A549 (cell line): ENCODE measurements around the gene NHEJ1. TPM values are rescaled to one million over a fixed set of nuclear protein-coding genes. Genes with fewer than 3 reads are reported as not detected.
A peak's percentile ranks its signal among the peaks of the same experiment; 100 is the strongest.

Source experiments
- ATAC-seq, 2 experiments: fragments of 200-7000 bp in 1 of 2; fragments of >200 bp in 1 of 2; cut with Nextera tagmentation in 1 of 2; cut with Tn5 transposase in 1 of 2; 3 replicates each; pipeline versions ENCODE4 v1.8.0 to v1.9.1; 2018 to 2020; ENCODE audit warnings: mild to moderate bottlenecking in 1 of 2, moderate library complexity in 1 of 2
- CTCF ChIA-PET: fragments of 300-600 bp; sonication (Branson Sonifier 250); formaldehyde crosslinking; extraction: SDS; loops from one replicate; lab custom pipeline; 2021; ENCODE audit warnings: antibody characterized with exemption, inconsistent platforms; lab: Yijun Ruan, JAX
- POLR2A ChIA-PET: fragments of 350-600 bp; formaldehyde crosslinking; extraction: SDS; loops from one replicate; lab custom pipeline; 2021; ENCODE audit warnings: antibody characterized with exemption, inconsistent platforms; lab: Yijun Ruan, JAX
- DNase-seq, 2 experiments: peaks; one replicate each; pipeline versions ENCODE4 v3.0.0 to v3.0.0-alpha.2; 2011 to 2016; ENCODE audit warnings: low read depth in 1 of 2, low spot score in 1 of 2
- FAIRE-seq: peaks from 2 replicates; lab custom pipeline; 2011; peaks lifted over from hg19 to GRCh38; lab: Jason Lieb, UNC
- H3K27ac ChIP-seq, 2 experiments: fragments of >200 bp; sonication (Bioruptor Twin); formaldehyde crosslinking; 3 replicates each; pipeline ENCODE4 v1.5.1; 2016 to 2017
- H3K4me1 ChIP-seq: fragments of >200 bp; sonication (Bioruptor Twin); formaldehyde crosslinking; 3 replicates; pipeline ENCODE4 v1.6.1; 2016
- H3K4me2 ChIP-seq: fragments of >200 bp; sonication (Bioruptor Twin); formaldehyde crosslinking; 3 replicates; pipeline ENCODE4 v1.6.1; 2016
- H3K4me3 ChIP-seq: fragments of >200 bp; sonication (Bioruptor Twin); formaldehyde crosslinking; 3 replicates; pipeline ENCODE4 v1.5.1; 2016
- H3K9me3 ChIP-seq: fragments of >200 bp; sonication (Bioruptor Twin); formaldehyde crosslinking; 3 replicates; pipeline ENCODE4 v1.6.1; 2016
- CBX8 ChIP-seq: fragments of 200-600 bp; sonication (generic); IDR thresholded peaks from 2 replicates; pipeline ENCODE4 v1.6.1; 2016
- CHD4 ChIP-seq: fragments of 200-600 bp; sonication (generic); IDR thresholded peaks from 2 replicates; pipeline ENCODE4 v1.6.1; 2016; ENCODE audit warnings: antibody characterized with exemption, mild to moderate bottlenecking, borderline replicate concordance
- EHF ChIP-seq: fragments of 250-450 bp; sonication (Bioruptor Pico); IDR thresholded peaks from 2 replicates; pipeline ENCODE4 v1.5.0; 2020; ENCODE audit warnings: mild to moderate bottlenecking
- EHMT2 ChIP-seq: fragments of 200-600 bp; sonication (generic); IDR thresholded peaks from 2 replicates; pipeline ENCODE4 v1.6.1; 2016; ENCODE audit warnings: antibody characterized with exemption, low read depth, mild to moderate bottlenecking, moderate library complexity
- EP300 ChIP-seq, 2 experiments: fragments of >200 bp; sonication (Bioruptor Twin); formaldehyde crosslinking; IDR thresholded peaks; 2 replicates in 1 of 2; 3 replicates in 1 of 2; pipeline ENCODE4 v1.6.1; 2016 to 2017
- ESRRA ChIP-seq: fragments of 150-350 bp; IDR thresholded peaks from 2 replicates; pipeline ENCODE4 v1.6.1; 2014; ENCODE audit warnings: mild to moderate bottlenecking, low read length, borderline replicate concordance
- FOSB ChIP-seq: fragments of 250-450 bp; sonication (Bioruptor Pico); IDR thresholded peaks from 2 replicates; pipeline ENCODE4 v1.5.0; 2020; ENCODE audit warnings: mild to moderate bottlenecking, moderate library complexity
- FOXS1 ChIP-seq: fragments of 250-450 bp; sonication (Bioruptor Pico); IDR thresholded peaks from 2 replicates; pipeline ENCODE4 v1.5.0; 2020; ENCODE audit warnings: mild to moderate bottlenecking, moderate library complexity
- GATA3 ChIP-seq: IDR thresholded peaks from 2 replicates; pipeline ENCODE4 v1.6.1; 2012; ENCODE audit warnings: borderline replicate concordance
- HOXA7 ChIP-seq: fragments of 250-450 bp; sonication (Bioruptor Pico); IDR thresholded peaks from 2 replicates; pipeline ENCODE4 v1.5.0; 2020; ENCODE audit warnings: mild to moderate bottlenecking, moderate library complexity
- HOXB13 ChIP-seq: fragments of 250-450 bp; sonication (Bioruptor Pico); IDR thresholded peaks from 2 replicates; pipeline ENCODE4 v1.5.0; 2020; ENCODE audit warnings: low read depth, mild to moderate bottlenecking, moderate library complexity
- KDM1A ChIP-seq: fragments of 200-600 bp; sonication (generic); IDR thresholded peaks from 2 replicates; pipeline ENCODE4 v1.6.1; 2016; ENCODE audit warnings: low read depth, mild to moderate bottlenecking
- MAZ ChIP-seq: fragments of 150-350 bp; IDR thresholded peaks from 2 replicates; pipeline ENCODE4 v1.6.1; 2014; ENCODE audit warnings: antibody characterized with exemption, low read depth, low read length, borderline replicate concordance
- MYC ChIP-seq: IDR thresholded peaks from 2 replicates; pipeline ENCODE4 v1.6.1; 2012; ENCODE audit warnings: mild to moderate bottlenecking, inconsistent platforms, low read length, improper control_type of control experiment, borderline replicate concordance
- NFE2L2 ChIP-seq: fragments of 150-350 bp; conservative IDR thresholded peaks from 2 replicates; pipeline ENCODE4 v1.6.1; 2014; ENCODE audit warnings: low read length
- PHF8 ChIP-seq: fragments of 200-600 bp; sonication (generic); IDR thresholded peaks from 2 replicates; pipeline ENCODE4 v1.6.1; 2016; ENCODE audit warnings: low read depth, mild to moderate bottlenecking, antibody characterized with exemption, moderate library complexity, borderline replicate concordance
- POLR2A ChIP-seq: IDR thresholded peaks from 2 replicates; pipeline ENCODE4 v1.6.1; 2012; ENCODE audit warnings: mild to moderate bottlenecking, low read length
- RARB ChIP-seq: fragments of 250-450 bp; sonication (Bioruptor Pico); IDR thresholded peaks from 2 replicates; pipeline ENCODE4 v1.8.0; 2021; ENCODE audit warnings: mild to moderate bottlenecking, moderate library complexity
- TP53 ChIP-seq: fragments of 250-450 bp; sonication (Bioruptor Pico); IDR thresholded peaks from 2 replicates; pipeline ENCODE4 v1.5.0; 2021; ENCODE audit warnings: mild to moderate bottlenecking, moderate library complexity
- ZFP36 ChIP-seq: fragments of 450-650 bp; IDR thresholded peaks from 2 replicates; pipeline ENCODE4 v1.6.1; 2014; ENCODE audit warnings: borderline replicate concordance; ENCODE audit not compliant: partially characterized antibody
- WGBS: methylation state at CpG from one replicate; pipeline ENCODE4 v1.1.6; 2017; ENCODE audit errors: missing lambda C conversion rate; 5-methylcytosine and 5-hydroxymethylcytosine counted together
- polyA plus RNA-seq, 4 experiments: library from polyadenylated mRNA; depleted of rRNA in 3 of 4; stranded (reverse); fragments of >200 nt; fragmentation: RNase III in 1 of 4; extraction: RNeasy Plus Mini Kit Qiagen cat#74134 plus additional on column Dnase treatment in 1 of 4; gene quantifications; 2 replicates in 3 of 4; 3 replicates in 1 of 4; pipeline ENCODE4 v1.2.3, GENCODE V29; 2011 to 2017
- TF ChIP-seq, protein P1 (sequence below): fragments of 450-650 bp; IDR thresholded peaks from 2 replicates; pipeline ENCODE4 v1.6.1; 2014; ENCODE audit warnings: antibody characterized with exemption
- TF ChIP-seq, protein P2 (sequence below): fragments of 250-450 bp; sonication (Bioruptor Pico); IDR thresholded peaks from 2 replicates; pipeline ENCODE4 v1.5.0; 2021; ENCODE audit warnings: mild to moderate bottlenecking, moderate library complexity, borderline replicate concordance
- TF ChIP-seq, protein P3 (sequence below): fragments of >200 bp; sonication (Bioruptor Twin); formaldehyde crosslinking; IDR thresholded peaks from 2 replicates; pipeline ENCODE4 v1.6.1; 2016
- TF ChIP-seq, protein P4 (sequence below): fragments of >200 bp; sonication (Bioruptor Twin); formaldehyde crosslinking; IDR thresholded peaks from 3 replicates; pipeline ENCODE4 v1.6.1; 2016
- TF ChIP-seq, protein P5 (sequence below): fragments of >200 bp; sonication (Bioruptor Twin); formaldehyde crosslinking; IDR thresholded peaks from 3 replicates; pipeline ENCODE4 v1.5.1; 2016

NHEJ1 gene
- polyA plus RNA-seq, 2 of the 4 experiments (the other 2 are of a cell fraction) = 18.5 to 31.8 TPM

DNA sequence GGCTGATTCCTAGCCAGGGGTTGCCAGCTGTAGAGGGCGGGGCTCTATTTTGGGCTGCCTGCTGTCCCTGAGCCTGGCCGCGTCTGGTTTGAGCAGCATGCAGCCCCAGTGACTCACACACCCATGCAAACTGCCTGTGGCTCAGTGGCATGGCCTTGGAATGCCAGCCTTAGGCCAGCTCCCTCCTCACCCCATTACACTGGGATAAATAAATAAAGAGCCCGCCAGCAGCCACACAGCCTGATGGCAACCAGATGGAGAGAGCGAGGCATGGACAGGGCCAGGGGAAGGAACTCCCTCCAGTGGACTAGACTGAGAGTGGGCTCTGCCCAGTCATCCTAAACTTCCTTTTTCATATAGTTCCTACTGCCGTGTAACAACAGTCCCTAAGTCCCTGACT, 18.3 kb downstream of the NHEJ1 start:
- no peaks in the 10 kb centered on the region for H3K9me3 ChIP-seq
- H3K27ac ChIP-seq = no peak overlapping the region
- FAIRE-seq = no peak
- no peak for TF ChIP-seq GATA3
- TF ChIP-seq RARB (CRISPR knock-in tag) = no peak
- no peak for TF ChIP-seq CHD4
- no peak for TF ChIP-seq EHMT2
- TF ChIP-seq EHF = no peak
- no peak for TF ChIP-seq HOXB13 (CRISPR knock-in tag)
- TF ChIP-seq, protein P1, sequence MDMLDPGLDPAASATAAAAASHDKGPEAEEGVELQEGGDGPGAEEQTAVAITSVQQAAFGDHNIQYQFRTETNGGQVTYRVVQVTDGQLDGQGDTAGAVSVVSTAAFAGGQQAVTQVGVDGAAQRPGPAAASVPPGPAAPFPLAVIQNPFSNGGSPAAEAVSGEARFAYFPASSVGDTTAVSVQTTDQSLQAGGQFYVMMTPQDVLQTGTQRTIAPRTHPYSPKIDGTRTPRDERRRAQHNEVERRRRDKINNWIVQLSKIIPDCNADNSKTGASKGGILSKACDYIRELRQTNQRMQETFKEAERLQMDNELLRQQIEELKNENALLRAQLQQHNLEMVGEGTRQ = no peak
- TF ChIP-seq KDM1A = no peak
- no peak for TF ChIP-seq ZFP36
- no peak for TF ChIP-seq MYC
- TF ChIP-seq, protein P2, sequence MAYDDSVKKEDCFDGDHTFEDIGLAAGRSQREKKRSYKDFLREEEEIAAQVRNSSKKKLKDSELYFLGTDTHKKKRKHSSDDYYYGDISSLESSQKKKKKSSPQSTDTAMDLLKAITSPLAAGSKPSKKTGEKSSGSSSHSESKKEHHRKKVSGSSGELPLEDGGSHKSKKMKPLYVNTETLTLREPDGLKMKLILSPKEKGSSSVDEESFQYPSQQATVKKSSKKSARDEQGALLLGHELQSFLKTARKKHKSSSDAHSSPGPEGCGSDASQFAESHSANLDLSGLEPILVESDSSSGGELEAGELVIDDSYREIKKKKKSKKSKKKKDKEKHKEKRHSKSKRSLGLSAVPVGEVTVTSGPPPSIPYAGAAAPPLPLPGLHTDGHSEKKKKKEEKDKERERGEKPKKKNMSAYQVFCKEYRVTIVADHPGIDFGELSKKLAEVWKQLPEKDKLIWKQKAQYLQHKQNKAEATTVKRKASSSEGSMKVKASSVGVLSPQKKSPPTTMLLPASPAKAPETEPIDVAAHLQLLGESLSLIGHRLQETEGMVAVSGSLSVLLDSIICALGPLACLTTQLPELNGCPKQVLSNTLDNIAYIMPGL = no peak
- no peak for TF ChIP-seq NFE2L2
- TF ChIP-seq TP53 (CRISPR knock-in tag) = no peak
- TF ChIP-seq, protein P3, sequence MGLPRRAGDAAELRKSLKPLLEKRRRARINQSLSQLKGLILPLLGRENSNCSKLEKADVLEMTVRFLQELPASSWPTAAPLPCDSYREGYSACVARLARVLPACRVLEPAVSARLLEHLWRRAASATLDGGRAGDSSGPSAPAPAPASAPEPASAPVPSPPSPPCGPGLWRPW = no peak
- TF ChIP-seq, all 56 proteins: peak for 0
- whole genome bisulfite sequencing = 71% methylated on average over 6 of the region's 6 CpGs
- H3K4me2 ChIP-seq = no peak overlapping the region
- peaks cover 5% of the 10 kb centered on the region; the same call in 1 of the 3 replicates for H3K4me1 ChIP-seq
- POLR2A ChIA-PET = no interaction called here
- CTCF ChIA-PET = interaction anchor here (0.6 to 21.6 kb wide), 9 partner anchors 12 to 266 kb away, joined by 3 to 332 read pairs (median 5); partner anchors contain the start of gene IHH
- DNase-seq (no peak), ATAC-seq (peak; percentile 68 to 70; a peak in 4 of 6 replicates)
- no peak overlapping the region for H3K4me3 ChIP-seq

DNA sequence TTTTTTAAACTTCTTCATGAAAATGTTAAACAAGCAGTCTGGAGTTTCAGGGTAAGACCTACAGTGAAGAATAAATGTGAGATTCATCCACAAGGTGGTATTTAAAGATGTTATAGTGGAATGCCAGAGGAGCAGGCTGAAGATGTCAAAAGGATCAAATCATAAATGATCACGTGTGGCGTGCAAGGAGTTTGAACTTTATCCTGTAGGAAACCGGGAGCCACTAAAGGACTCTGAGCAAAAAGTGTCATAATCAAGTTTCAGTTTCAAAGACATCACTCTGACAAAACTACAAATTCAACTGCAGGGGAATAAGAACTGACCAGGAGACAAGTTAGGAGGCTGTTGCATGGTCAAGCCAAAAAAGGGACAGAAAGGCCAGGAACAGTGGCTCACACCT, 19.9 kb downstream of the NHEJ1 start:
- Histone ChIP-seq H3K27ac (no peak overlapping the region), H3K4me2 (no peak overlapping the region), H3K9me3 (no peaks in the 10 kb centered on the region), H3K4me3 (no peak overlapping the region), H3K4me1 (peaks cover 5% of the 10 kb centered on the region; the same call in 1 of the 3 replicates)
- TF ChIP-seq MAZ (no peak), FOSB (CRISPR knock-in tag) (no peak)
- no peak for FAIRE-seq
- 89% methylated on average over 3 of the region's 3 CpGs for WGBS
- POLR2A ChIA-PET = no interaction called here
- CTCF ChIA-PET = interaction anchor here (0.7 to 21.6 kb wide), 5 partner anchors 14 to 264 kb away, joined by 4 to 332 read pairs (median 14); partner anchors contain the start of gene IHH
- DNase-seq = no peak
- no peak for ATAC-seq

DNA sequence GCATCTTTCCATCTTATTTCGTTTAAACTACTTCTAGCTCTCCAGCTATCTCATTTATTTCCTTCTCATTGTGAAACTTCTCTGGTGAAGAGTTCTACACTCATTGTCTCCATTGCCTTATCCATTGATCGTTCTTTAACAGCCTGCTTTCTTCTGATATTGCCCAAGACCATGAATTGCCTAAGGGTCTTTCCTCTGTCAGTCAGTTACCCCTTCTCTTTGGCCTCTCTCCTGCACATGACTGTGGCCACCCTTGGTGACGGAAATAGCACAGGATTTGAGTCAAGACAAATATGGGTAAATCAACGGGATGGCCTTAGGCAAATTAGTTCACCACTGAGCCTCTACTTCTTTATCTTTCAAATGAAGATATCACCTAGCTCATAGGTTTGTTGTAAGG, 26.6 kb downstream of the NHEJ1 start:
- Histone ChIP-seq H3K27ac (no peak overlapping the region), H3K4me2 (no peak overlapping the region), H3K4me1 (peaks cover 12% of the 10 kb centered on the region), H3K9me3 (no peaks in the 10 kb centered on the region)
- TF ChIP-seq, protein P1 = no peak
- TF ChIP-seq EP300 (IDR thresholded peaks at IDR 0.05) (no peak), ZFP36 (no peak), FOXS1 (CRISPR knock-in tag) (no peak), POLR2A (no peak), PHF8 (no peak), ESRRA (no peak), HOXA7 (CRISPR knock-in tag) (no peak), CBX8 (no peak), NFE2L2 (no peak)
- TF ChIP-seq, protein P4, sequence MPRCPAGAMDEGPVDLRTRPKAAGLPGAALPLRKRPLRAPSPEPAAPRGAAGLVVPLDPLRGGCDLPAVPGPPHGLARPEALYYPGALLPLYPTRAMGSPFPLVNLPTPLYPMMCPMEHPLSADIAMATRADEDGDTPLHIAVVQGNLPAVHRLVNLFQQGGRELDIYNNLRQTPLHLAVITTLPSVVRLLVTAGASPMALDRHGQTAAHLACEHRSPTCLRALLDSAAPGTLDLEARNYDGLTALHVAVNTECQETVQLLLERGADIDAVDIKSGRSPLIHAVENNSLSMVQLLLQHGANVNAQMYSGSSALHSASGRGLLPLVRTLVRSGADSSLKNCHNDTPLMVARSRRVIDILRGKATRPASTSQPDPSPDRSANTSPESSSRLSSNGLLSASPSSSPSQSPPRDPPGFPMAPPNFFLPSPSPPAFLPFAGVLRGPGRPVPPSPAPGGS = no peak
- TF ChIP-seq, protein P2 = no peak
- TF ChIP-seq, protein P5, sequence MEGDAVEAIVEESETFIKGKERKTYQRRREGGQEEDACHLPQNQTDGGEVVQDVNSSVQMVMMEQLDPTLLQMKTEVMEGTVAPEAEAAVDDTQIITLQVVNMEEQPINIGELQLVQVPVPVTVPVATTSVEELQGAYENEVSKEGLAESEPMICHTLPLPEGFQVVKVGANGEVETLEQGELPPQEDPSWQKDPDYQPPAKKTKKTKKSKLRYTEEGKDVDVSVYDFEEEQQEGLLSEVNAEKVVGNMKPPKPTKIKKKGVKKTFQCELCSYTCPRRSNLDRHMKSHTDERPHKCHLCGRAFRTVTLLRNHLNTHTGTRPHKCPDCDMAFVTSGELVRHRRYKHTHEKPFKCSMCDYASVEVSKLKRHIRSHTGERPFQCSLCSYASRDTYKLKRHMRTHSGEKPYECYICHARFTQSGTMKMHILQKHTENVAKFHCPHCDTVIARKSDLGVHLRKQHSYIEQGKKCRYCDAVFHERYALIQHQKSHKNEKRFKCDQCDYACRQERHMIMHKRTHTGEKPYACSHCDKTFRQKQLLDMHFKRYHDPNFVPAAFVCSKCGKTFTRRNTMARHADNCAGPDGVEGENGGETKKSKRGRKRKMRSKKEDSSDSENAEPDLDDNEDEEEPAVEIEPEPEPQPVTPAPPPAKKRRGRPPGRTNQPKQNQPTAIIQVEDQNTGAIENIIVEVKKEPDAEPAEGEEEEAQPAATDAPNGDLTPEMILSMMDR = no peak
- TF ChIP-seq, all 56 proteins: peak for 0
- 90% methylated on average over 4 of the region's 4 CpGs for WGBS
- ATAC-seq = no peak
- POLR2A ChIA-PET = no interaction called here
- no peak for DNase-seq
- no peak for FAIRE-seq
- H3K4me3 ChIP-seq = no peak overlapping the region
- CTCF ChIA-PET = interaction anchor here (1.0 to 1.9 kb wide), 6 partner anchors 14 to 154 kb away, joined by 4 to 12 read pairs (median 4); no protein-coding TSS in a partner anchor
